OCI-LY3 (cell line): Measurements from ENCODE around the gene AGAP1.

Experiments
- H2AFZ ChIP-seq: fragments of 200-600, 300-600 bp; shearing (Covaris generic); 2 replicates; pipeline ENCODE4 v1.6.0; 2014; ENCODE audit warnings: antibody characterized with exemption, low read depth, low read length
- H3K27ac ChIP-seq: fragments of 200-600, 300-600 bp; sonication (generic); 2 replicates; pipeline ENCODE4 v1.5.1; 2014; ENCODE audit warnings: mild to moderate bottlenecking, low read length, moderate library complexity, mixed read lengths
- H3K27me3 ChIP-seq: fragments of 200-600, 300-600 bp; sonication (generic); 2 replicates; pipeline ENCODE4 v1.6.1; 2014; ENCODE audit warnings: low read depth, low read length, mixed read lengths
- H3K36me3 ChIP-seq: fragments of 200-600, 300-600 bp; sonication (generic); replicated peaks from 2 replicates; pipeline ENCODE3; 2014; ENCODE audit warnings: low read depth, low read length, mixed read lengths
- H3K4me1 ChIP-seq: fragments of 300-600, 200-600 bp; sonication (generic); 2 replicates; pipeline ENCODE4 v1.6.1; 2014; ENCODE audit warnings: low read length, mixed read lengths
- H3K4me2 ChIP-seq: fragments of 200-600, 300-600 bp; sonication (generic); 2 replicates; pipeline ENCODE4 v1.6.1; 2014; ENCODE audit warnings: low read length, mixed read lengths
- H3K4me3 ChIP-seq: fragments of 300-600, 200-600 bp; sonication (generic); 2 replicates; pipeline ENCODE4 v1.5.1; 2014; ENCODE audit warnings: antibody characterized with exemption, mild to moderate bottlenecking, low read length, moderate library complexity
- H3K79me2 ChIP-seq: fragments of 300-600, 200-600 bp; shearing (Covaris generic); 2 replicates; pipeline ENCODE4 v1.6.1; 2014; ENCODE audit warnings: mild to moderate bottlenecking, low read length, mixed read lengths
- H3K9ac ChIP-seq: fragments of 300-600, 200-600 bp; shearing (Covaris generic); 2 replicates; pipeline ENCODE4 v1.6.0; 2014; ENCODE audit warnings: mild to moderate bottlenecking, low read length, moderate library complexity
- H3K9me3 ChIP-seq: fragments of 200-600, 300-600 bp; shearing (Covaris generic); 2 replicates; pipeline ENCODE4 v1.6.1; 2014; ENCODE audit warnings: low read length, mixed read lengths; ENCODE audit not compliant: insufficient read depth
- H4K20me1 ChIP-seq: fragments of 200-600, 300-600 bp; sonication (generic); 2 replicates; pipeline ENCODE4 v1.6.1; 2016; ENCODE audit warnings: low read length, mixed read lengths; ENCODE audit not compliant: insufficient read depth
- EZH2phosphoT487 ChIP-seq: fragments of 200-600 bp; shearing (Covaris generic); IDR thresholded peaks from 2 replicates; pipeline ENCODE4 v1.6.1; 2018; ENCODE audit warnings: antibody characterized with exemption, mixed run types, low read depth
- TF ChIP-seq, protein P1 (sequence below): fragments of 200-600, 300-600 bp; sonication (generic); IDR thresholded peaks from 2 replicates; pipeline ENCODE4 v1.5.1; 2014; ENCODE audit warnings: antibody characterized with exemption, low read length, low read depth

The AGAP1 gene

DNA sequence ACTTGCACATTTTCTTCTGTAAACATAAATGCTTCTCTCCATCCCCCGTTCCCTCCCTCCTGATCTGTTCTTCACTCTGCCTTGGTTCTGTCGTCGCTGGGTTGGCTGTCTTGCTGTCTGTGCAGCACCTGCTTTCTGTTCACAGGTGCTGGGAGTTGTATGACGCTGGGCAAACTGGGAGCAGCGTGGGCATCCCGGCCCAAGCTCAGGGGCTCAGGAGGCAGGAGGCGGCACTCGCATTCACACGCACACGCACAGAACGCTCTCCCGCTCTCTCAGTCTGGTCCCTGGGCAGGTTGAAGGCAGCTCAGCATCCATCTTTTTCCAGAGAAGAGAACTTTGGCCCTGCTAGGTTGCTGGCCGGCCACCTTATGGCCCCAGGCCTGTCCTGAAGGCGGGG, 618.6 kb downstream of the AGAP1 start:
- H3K79me2 ChIP-seq = no peaks in the 10 kb centered on the region
- H3K9ac ChIP-seq = no peak overlapping the region

DNA sequence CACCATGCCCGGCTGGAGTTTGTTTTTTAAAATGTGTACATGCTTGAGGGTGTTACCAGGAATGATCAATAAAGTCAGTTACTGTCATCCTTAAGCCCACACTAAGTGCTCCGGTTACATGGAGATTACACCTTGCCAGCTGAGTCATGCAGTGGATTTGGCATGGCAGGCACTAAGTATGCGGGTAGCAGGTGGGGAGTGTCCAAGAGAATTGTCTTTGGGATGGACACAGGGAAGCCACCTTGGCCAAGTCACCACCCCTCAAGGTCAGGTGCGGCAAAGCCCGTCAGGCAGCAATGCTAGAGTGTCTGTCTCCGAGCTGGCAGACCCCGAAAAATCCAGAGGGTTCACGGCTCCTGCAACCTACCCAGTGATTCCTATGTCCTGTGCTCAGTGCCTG, 619.6 kb downstream of the AGAP1 start:
- Histone ChIP-seq H2AFZ (no peak overlapping the region), H3K4me2 (no peak overlapping the region), H4K20me1 (no peaks in the 10 kb centered on the region), H3K27ac (no peak overlapping the region), H3K9me3 (no peaks in the 10 kb centered on the region), H3K79me2 (no peaks in the 10 kb centered on the region), H3K9ac (no peak overlapping the region), H3K27me3 (no peaks in the 10 kb centered on the region), H3K4me1 (no peaks in the 10 kb centered on the region), H3K36me3 (no peaks in the 10 kb centered on the region), H3K4me3 (no peak overlapping the region)
- TF ChIP-seq, protein P1, sequence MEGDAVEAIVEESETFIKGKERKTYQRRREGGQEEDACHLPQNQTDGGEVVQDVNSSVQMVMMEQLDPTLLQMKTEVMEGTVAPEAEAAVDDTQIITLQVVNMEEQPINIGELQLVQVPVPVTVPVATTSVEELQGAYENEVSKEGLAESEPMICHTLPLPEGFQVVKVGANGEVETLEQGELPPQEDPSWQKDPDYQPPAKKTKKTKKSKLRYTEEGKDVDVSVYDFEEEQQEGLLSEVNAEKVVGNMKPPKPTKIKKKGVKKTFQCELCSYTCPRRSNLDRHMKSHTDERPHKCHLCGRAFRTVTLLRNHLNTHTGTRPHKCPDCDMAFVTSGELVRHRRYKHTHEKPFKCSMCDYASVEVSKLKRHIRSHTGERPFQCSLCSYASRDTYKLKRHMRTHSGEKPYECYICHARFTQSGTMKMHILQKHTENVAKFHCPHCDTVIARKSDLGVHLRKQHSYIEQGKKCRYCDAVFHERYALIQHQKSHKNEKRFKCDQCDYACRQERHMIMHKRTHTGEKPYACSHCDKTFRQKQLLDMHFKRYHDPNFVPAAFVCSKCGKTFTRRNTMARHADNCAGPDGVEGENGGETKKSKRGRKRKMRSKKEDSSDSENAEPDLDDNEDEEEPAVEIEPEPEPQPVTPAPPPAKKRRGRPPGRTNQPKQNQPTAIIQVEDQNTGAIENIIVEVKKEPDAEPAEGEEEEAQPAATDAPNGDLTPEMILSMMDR = no peak
- TF ChIP-seq EZH2phosphoT487 = no peak

More for the DNA sequence above, 618.6 kb downstream of the AGAP1 start:
- H3K36me3 ChIP-seq = no peaks in the 10 kb centered on the region
- no peak overlapping the region for H3K4me2 ChIP-seq
- no peaks in the 10 kb centered on the region for H4K20me1 ChIP-seq
- TF ChIP-seq, protein P1 = no peak
- no peak for TF ChIP-seq EZH2phosphoT487
- no peak overlapping the region for H2AFZ ChIP-seq
- no peaks in the 10 kb centered on the region for H3K4me1 ChIP-seq
- no peaks in the 10 kb centered on the region for H3K27me3 ChIP-seq
- H3K27ac ChIP-seq = no peak overlapping the region
- H3K4me3 ChIP-seq = no peak overlapping the region
- H3K9me3 ChIP-seq = no peaks in the 10 kb centered on the region

DNA sequence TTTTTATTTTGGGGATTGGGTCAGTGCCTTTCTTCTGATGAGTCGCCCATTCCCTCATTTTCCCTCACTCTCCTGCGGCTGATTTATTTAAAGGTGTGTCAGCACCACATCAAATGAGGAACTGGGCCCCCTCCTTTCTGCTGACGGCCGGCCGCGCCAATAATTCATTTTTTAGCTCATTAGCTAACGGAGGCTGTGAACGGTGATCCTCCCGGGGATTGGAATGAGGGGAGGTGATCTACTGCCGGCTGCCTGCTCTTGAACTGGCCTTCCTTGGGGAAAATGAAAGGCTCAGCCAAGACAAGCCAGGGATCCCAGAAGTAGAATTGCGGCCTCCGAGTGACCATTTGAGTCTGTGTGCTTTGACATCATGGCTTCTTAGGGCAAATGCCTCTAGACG, 620.1 kb downstream of the AGAP1 start:
- Histone ChIP-seq H4K20me1 (no peaks in the 10 kb centered on the region), H3K4me3 (no peak overlapping the region), H3K36me3 (no peaks in the 10 kb centered on the region), H2AFZ (no peak overlapping the region), H3K4me2 (no peak overlapping the region), H3K9ac (no peak overlapping the region), H3K27me3 (no peaks in the 10 kb centered on the region), H3K27ac (no peak overlapping the region), H3K4me1 (no peaks in the 10 kb centered on the region), H3K9me3 (no peaks in the 10 kb centered on the region), H3K79me2 (no peaks in the 10 kb centered on the region)
- TF ChIP-seq, protein P1 = no peak
- TF ChIP-seq EZH2phosphoT487 = no peak

DNA sequence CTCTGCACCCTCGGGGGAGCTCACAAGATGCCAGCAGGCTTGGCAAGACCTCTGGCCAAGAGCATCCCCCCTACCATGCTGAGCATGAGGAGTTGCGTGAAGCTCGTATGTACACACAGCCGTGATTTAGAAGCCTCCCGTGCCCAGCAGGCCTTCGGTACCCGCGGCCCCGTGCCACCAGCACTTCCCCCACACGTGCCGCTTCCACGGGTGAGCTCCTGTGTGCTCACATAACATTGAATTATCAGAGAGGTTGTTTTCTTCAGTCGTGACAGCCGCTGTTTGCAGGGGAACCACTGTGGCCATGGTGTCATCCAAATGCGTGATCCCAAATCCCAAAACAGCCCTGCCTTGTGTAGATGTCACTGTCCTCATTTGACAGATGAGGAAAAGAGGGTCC, 621.1 kb downstream of the AGAP1 start:
- Histone ChIP-seq H3K79me2 (no peaks in the 10 kb centered on the region), H3K27me3 (no peaks in the 10 kb centered on the region), H3K9ac (no peak overlapping the region), H3K36me3 (no peaks in the 10 kb centered on the region), H4K20me1 (no peaks in the 10 kb centered on the region), H2AFZ (no peak overlapping the region), H3K27ac (no peak overlapping the region), H3K4me2 (no peak overlapping the region), H3K4me1 (no peaks in the 10 kb centered on the region), H3K9me3 (no peaks in the 10 kb centered on the region), H3K4me3 (no peak overlapping the region)
- TF ChIP-seq, protein P1 = no peak
- TF ChIP-seq EZH2phosphoT487 = no peak
